Loucy (cell line): Measurements from ENCODE around the gene BPTF.

Source experiments
- H2AFZ ChIP-seq: fragments of 200-600 bp; sonication (generic); 2 replicates; pipeline ENCODE4 v1.6.0; 2016; ENCODE audit warnings: antibody characterized with exemption, mild to moderate bottlenecking, low read length, moderate library complexity
- H3F3A ChIP-seq: fragments of 200-600 bp; 2 replicates; pipeline ENCODE4 v1.6.0; 2016; ENCODE audit warnings: antibody characterized with exemption, low read depth, mild to moderate bottlenecking
- H3K27me3 ChIP-seq: fragments of 200-600 bp; sonication (generic); 2 replicates; pipeline ENCODE4 v1.6.1; 2014; ENCODE audit warnings: low read length, mild to moderate bottlenecking; ENCODE audit not compliant: insufficient read depth, poor library complexity, severe bottlenecking
- H3K36me3 ChIP-seq: fragments of 200-600 bp; sonication (generic); 2 replicates; pipeline ENCODE4 v1.6.1; 2016; ENCODE audit warnings: low read length; ENCODE audit not compliant: insufficient read depth
- H3K4me1 ChIP-seq: fragments of 200-600 bp; sonication (generic); 2 replicates; pipeline ENCODE4 v1.5.1; 2014; ENCODE audit warnings: low read length, mild to moderate bottlenecking; ENCODE audit not compliant: insufficient read depth, poor library complexity, severe bottlenecking
- H3K4me2 ChIP-seq: fragments of 200-600 bp; sonication (generic); 2 replicates; pipeline ENCODE4 v1.6.0; 2014; ENCODE audit warnings: antibody characterized with exemption, low read length, low read depth, mild to moderate bottlenecking; ENCODE audit not compliant: poor library complexity, severe bottlenecking
- H3K4me3 ChIP-seq: fragments of 200-600 bp; sonication (generic); 2 replicates; pipeline ENCODE4 v1.5.1; 2014; ENCODE audit warnings: low read length, mild to moderate bottlenecking, mixed read lengths; ENCODE audit not compliant: poor library complexity, severe bottlenecking
- H3K79me2 ChIP-seq: fragments of 200-600 bp; sonication (generic); 2 replicates; pipeline ENCODE4 v1.6.1; 2014; ENCODE audit warnings: low read length; ENCODE audit not compliant: insufficient read depth
- H3K9ac ChIP-seq: fragments of 200-600 bp; sonication (generic); 2 replicates; pipeline ENCODE4 v1.6.0; 2014; ENCODE audit warnings: mild to moderate bottlenecking, low read depth, low read length, moderate library complexity; ENCODE audit not compliant: poor library complexity, severe bottlenecking
- H3K9me2 ChIP-seq: fragments of 200-600 bp; sonication (generic); replicated peaks from 2 replicates; pipeline ENCODE4 v1.6.1; 2016; ENCODE audit warnings: low read depth, low read length, mixed read lengths
- H3K9me3 ChIP-seq: fragments of 200-600 bp; sonication (generic); 2 replicates; pipeline ENCODE4 v1.6.1; 2014; ENCODE audit warnings: mild to moderate bottlenecking, antibody characterized with exemption, low read length, low read depth; ENCODE audit not compliant: insufficient read depth
- H4K20me1 ChIP-seq: fragments of 200-600 bp; sonication (generic); 2 replicates; pipeline ENCODE4 v1.6.0; 2014; ENCODE audit warnings: antibody characterized with exemption, low read length, mild to moderate bottlenecking; ENCODE audit not compliant: insufficient read depth, poor library complexity, severe bottlenecking
- CTCF ChIP-seq: fragments of 200-600 bp; sonication (generic); conservative IDR thresholded peaks from 2 replicates; pipeline ENCODE4 v1.5.1; 2014; ENCODE audit warnings: mild to moderate bottlenecking, antibody characterized with exemption, low read length
- EZH2phosphoT487 ChIP-seq: fragments of 200-600 bp; IDR thresholded peaks from 2 replicates; pipeline ENCODE4 v1.6.1; 2018; ENCODE audit warnings: antibody characterized with exemption, mild to moderate bottlenecking, moderate library complexity, borderline replicate concordance

Gene BPTF

GRCh38 chr17:68006797-68007196 is 181.5 kb downstream of the BPTF start:
- Histone ChIP-seq H3K4me1 (no peaks in the 10 kb centered on the region), H3K27me3 (no peaks in the 10 kb centered on the region), H3K9me3 (no peaks in the 10 kb centered on the region), H3K4me2 (no peak overlapping the region), H3K9ac (no peak overlapping the region), H2AFZ (no peak overlapping the region), H3K36me3 (no peaks in the 10 kb centered on the region), H3K79me2 (no peaks in the 10 kb centered on the region), H4K20me1 (no peaks in the 10 kb centered on the region), H3K9me2 (no peaks in the 10 kb centered on the region), H3F3A (no peaks in the 10 kb centered on the region), H3K4me3 (no peak overlapping the region)
- no peak for TF ChIP-seq EZH2phosphoT487
- no peak for TF ChIP-seq CTCF

GRCh38 chr17:68011199-68011665 is 185.9 kb downstream of the BPTF start:
- no peak overlapping the region for H3K4me2 ChIP-seq
- H3K36me3 ChIP-seq = no peaks in the 10 kb centered on the region
- no peaks in the 10 kb centered on the region for H3K9me3 ChIP-seq
- no peak overlapping the region for H2AFZ ChIP-seq
- H3K9ac ChIP-seq = no peak overlapping the region
- H4K20me1 ChIP-seq = no peaks in the 10 kb centered on the region
- no peaks in the 10 kb centered on the region for H3K9me2 ChIP-seq
- no peak for TF ChIP-seq EZH2phosphoT487
- TF ChIP-seq CTCF = peak; percentile 73
- no peak overlapping the region for H3K4me3 ChIP-seq
- H3K27me3 ChIP-seq = no peaks in the 10 kb centered on the region
- H3K4me1 ChIP-seq = no peaks in the 10 kb centered on the region
- no peaks in the 10 kb centered on the region for H3K79me2 ChIP-seq
- H3F3A ChIP-seq = no peaks in the 10 kb centered on the region

- H3K9me3 ChIP-seq = no peaks in the 10 kb centered on the region
- H3K9me2 ChIP-seq = no peaks in the 10 kb centered on the region
- no peaks in the 10 kb centered on the region for H3F3A ChIP-seq
- no peaks in the 10 kb centered on the region for H3K27me3 ChIP-seq
- TF ChIP-seq CTCF = no peak
- TF ChIP-seq EZH2phosphoT487 = no peak
- no peaks in the 10 kb centered on the region for H3K36me3 ChIP-seq
- H2AFZ ChIP-seq = no peak overlapping the region
- H3K4me1 ChIP-seq = no peaks in the 10 kb centered on the region
- no peak overlapping the region for H3K4me3 ChIP-seq
- no peaks in the 10 kb centered on the region for H3K79me2 ChIP-seq
- H4K20me1 ChIP-seq = no peaks in the 10 kb centered on the region
- H3K4me2 ChIP-seq = no peak overlapping the region
- no peak overlapping the region for H3K9ac ChIP-seq
These were observed 188.1 kb downstream of the BPTF start for GRCh38 chr17:68013385-68013784.
